A549 treated with CORT108297 at 1 μM for 4 hours (cell line): ENCODE data around the gene PAQR8. TPM values are rescaled to one million over a fixed set of nuclear protein-coding genes. Genes with fewer than 3 reads are reported as not detected.

ENCODE experiments used
- total RNA-seq: library from RNA; stranded (reverse); fragments of 200-300 nt; extraction: Qiagen RNA extraction; gene quantifications from 5 replicates; pipeline ENCODE4 v1.2.3, GENCODE V29; 2022

The PAQR8 gene
- 0.76 to 1.1 TPM (median 0.98 TPM) in 5 replicates for total RNA-seq

GRCh38 chr6:52361945-52362442 lies at the start of gene PAQR8:
Gene PAQR8, plus strand, starts transcription at chr6:52362151. Its CDS starts 41,063 bp downstream, at chr6:52403214.

GRCh38 chr6:52419809-52420667 lies 58.1 kb downstream of the PAQR8 start, which contains the start of gene EFHC1:
Gene EFHC1, plus strand, starts transcription at chr6:52420342. Its CDS starts 69 bp downstream, at chr6:52420411.

Other genes with a start within 250 kb of the PAQR8 start
- gene IL17A, start 175.8 kb upstream of the PAQR8 start, total RNA-seq: not detected in 5 replicates
- gene IL17F, start 117.7 kb upstream of the PAQR8 start, total RNA-seq: not detected in 5 replicates
- gene MCM3, start 77.4 kb upstream of the PAQR8 start, total RNA-seq: 72.9 to 84.0 TPM (median 83.2 TPM) in 5 replicates
- gene EFHC1, start 58.2 kb downstream of the PAQR8 start, total RNA-seq: 11.4 to 13.9 TPM (median 11.6 TPM) in 5 replicates
- 23.1 to 30.0 TPM (median 26.2 TPM) in 5 replicates for gene TRAM2, start 214.9 kb downstream of the PAQR8 start, total RNA-seq